SU-DHL-6 (cell line): ENCODE measurements around the gene TNMD.

Experiments
- H2AFZ ChIP-seq: fragments of 200-600 bp; sonication (generic); 2 replicates; pipeline ENCODE4 v1.6.1; 2014; ENCODE audit warnings: low read depth, mild to moderate bottlenecking, moderate library complexity, mixed read lengths, antibody characterized with exemption, low read length; ENCODE audit not compliant: severe bottlenecking
- H3F3A ChIP-seq: fragments of 200-600 bp; shearing (Covaris generic); 2 replicates; pipeline ENCODE4 v1.6.0; 2016; ENCODE audit warnings: antibody characterized with exemption, mild to moderate bottlenecking; ENCODE audit not compliant: insufficient read depth
- H3K27ac ChIP-seq: fragments of 200-600 bp; sonication (generic); 2 replicates; pipeline ENCODE4 v1.5.1; 2016; ENCODE audit warnings: low read depth, mild to moderate bottlenecking, low read length, moderate library complexity, mixed read lengths
- H3K27me3 ChIP-seq: fragments of 200-600 bp; sonication (generic), shearing (Covaris generic); 2 replicates; pipeline ENCODE4 v1.6.0; 2014; ENCODE audit warnings: mild to moderate bottlenecking, low read length
- H3K36me3 ChIP-seq: fragments of 200-600 bp; sonication (generic); 2 replicates; pipeline ENCODE4 v1.6.1; 2014; ENCODE audit warnings: mild to moderate bottlenecking, low read length, mixed read lengths
- H3K4me2 ChIP-seq: fragments of 300-600, 200-600 bp; shearing (Covaris generic), sonication (generic); 2 replicates; pipeline ENCODE4 v1.6.0; 2014; ENCODE audit warnings: low read length, low read depth, mild to moderate bottlenecking; ENCODE audit not compliant: poor library complexity, severe bottlenecking
- H3K4me3 ChIP-seq: fragments of 200-600 bp; sonication (generic); 2 replicates; pipeline ENCODE4 v1.5.1; 2014; ENCODE audit warnings: antibody characterized with exemption, low read length, mild to moderate bottlenecking, mixed read lengths; ENCODE audit not compliant: insufficient read depth, poor library complexity, severe bottlenecking
- H3K79me2 ChIP-seq: fragments of 200-600 bp; sonication (generic); 2 replicates; pipeline ENCODE4 v1.6.1; 2014; ENCODE audit warnings: mild to moderate bottlenecking, low read length, moderate library complexity; ENCODE audit not compliant: insufficient read depth
- H3K9ac ChIP-seq: fragments of 200-600 bp; sonication (generic); 2 replicates; pipeline ENCODE4 v1.7.0; 2014; ENCODE audit warnings: mild to moderate bottlenecking, low read length
- H3K9me2 ChIP-seq: fragments of 200-600 bp; sonication (generic); replicated peaks from 2 replicates; pipeline ENCODE4 v1.6.1; 2014; ENCODE audit warnings: low read length; ENCODE audit not compliant: insufficient read depth
- H3K9me3 ChIP-seq: fragments of 200-600 bp; sonication (generic); 2 replicates; pipeline ENCODE4 v1.6.1; 2014; ENCODE audit warnings: low read length, mixed read lengths; ENCODE audit not compliant: insufficient read depth
- H4K20me1 ChIP-seq: fragments of 200-600 bp; sonication (generic); 2 replicates; pipeline ENCODE4 v1.6.1; 2014; ENCODE audit warnings: low read depth, mild to moderate bottlenecking, antibody characterized with exemption, low read length, moderate library complexity, mixed read lengths
- CTCF ChIP-seq: fragments of 200-600 bp; sonication (generic); IDR thresholded peaks from one replicate; pipeline ENCODE4 v1.5.1; 2017; ENCODE audit warnings: antibody characterized with exemption, mild to moderate bottlenecking, low read length, moderate library complexity; ENCODE audit not compliant: insufficient read depth, poor library complexity, severe bottlenecking
- EZH2phosphoT487 ChIP-seq: fragments of 200-600 bp; sonication (generic), shearing (Covaris generic); conservative IDR thresholded peaks from 2 replicates; pipeline ENCODE4 v1.6.1; 2018; ENCODE audit warnings: mild to moderate bottlenecking, antibody characterized with exemption, low read length, moderate library complexity, mixed read lengths

Gene TNMD

DNA sequence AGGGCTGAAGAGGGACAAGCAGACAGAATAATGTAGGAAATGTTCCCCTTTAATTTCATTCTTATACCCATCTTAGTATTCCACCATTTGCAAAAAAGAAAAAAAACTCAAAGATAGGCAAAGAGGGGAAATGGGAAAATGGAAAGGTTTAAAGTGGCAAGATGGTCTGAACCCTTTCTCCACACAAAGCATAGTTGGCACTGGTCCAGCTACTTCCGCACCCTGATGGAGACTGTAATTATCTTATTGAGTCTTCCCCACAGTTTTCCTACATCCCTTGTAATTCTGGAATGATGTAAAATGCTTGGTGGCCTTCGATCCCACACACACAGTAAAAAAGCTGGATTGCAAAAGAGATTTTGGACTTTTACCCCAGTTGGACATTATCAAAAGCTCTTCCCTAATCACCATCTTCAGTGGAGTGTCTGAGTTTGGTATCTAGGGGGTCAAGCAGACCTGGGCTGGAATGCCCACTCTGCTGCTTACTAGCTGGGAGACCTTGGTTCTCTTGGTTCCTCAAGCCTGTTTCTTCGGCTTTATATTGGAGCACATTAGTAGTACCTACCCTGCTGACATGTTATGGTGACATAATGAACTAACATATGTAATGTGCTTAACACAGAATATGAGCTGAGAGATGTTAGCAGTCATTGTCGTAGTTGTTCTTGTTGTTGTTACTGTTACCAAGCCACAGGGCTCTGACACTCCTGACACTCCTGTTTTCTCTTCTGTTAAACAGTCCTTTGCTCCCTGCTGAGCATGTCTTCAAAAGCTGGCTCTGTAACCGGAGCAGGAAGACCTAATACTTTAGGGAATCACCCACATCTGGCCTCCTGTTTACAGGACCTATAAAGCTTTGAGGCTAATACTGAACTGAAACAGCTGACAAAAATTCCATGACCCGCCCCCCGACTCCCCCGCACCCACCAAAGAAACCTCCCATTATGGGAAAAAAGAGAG, 64.0 kb downstream of the TNMD start:
- H3K9me3 ChIP-seq = no peaks in the 10 kb centered on the region
- H4K20me1 ChIP-seq = no peaks in the 10 kb centered on the region
- no peak overlapping the region for H3K27ac ChIP-seq
- H3K9ac ChIP-seq = no peak overlapping the region
- no peaks in the 10 kb centered on the region for H3K27me3 ChIP-seq
- no peak overlapping the region for H3K4me2 ChIP-seq
- no peaks in the 10 kb centered on the region for H3K36me3 ChIP-seq
- H3F3A ChIP-seq = no peaks in the 10 kb centered on the region
- H3K9me2 ChIP-seq = no peaks in the 10 kb centered on the region
- no peaks in the 10 kb centered on the region for H3K79me2 ChIP-seq
- no peak overlapping the region for H3K4me3 ChIP-seq
- TF ChIP-seq EZH2phosphoT487 (no peak), CTCF (no peak)
- H2AFZ ChIP-seq = no peak overlapping the region
